Tibial artery (tissue), 4 donors: Measurements from ENCODE around the gene CCDC82.

Experiments used
- DNase-seq, 2 donors: peaks; one replicate each; pipeline ENCODE4 v3.0.0-alpha.2; 2019
- H3K27ac ChIP-seq, 2 donors: fragments of 200-600 bp; sonication (generic) in 1 of 2; 1 replicate in 1 of 2; 2 replicates in 1 of 2; pipeline ENCODE4 v1.5.1; 2018 to 2019; ENCODE audit warnings: mild to moderate bottlenecking in 1 of 2
- H3K27me3 ChIP-seq, 2 donors: fragments of 200-600 bp; sonication (generic) in 1 of 2; one replicate each; pipeline versions ENCODE4 v1.5.1 to v1.6.0; 2016 to 2019
- H3K36me3 ChIP-seq, 3 donors: fragments of 200-600 bp; sonication (generic) in 2 of 3; one replicate each; pipeline ENCODE4 v1.5.1; 2016 to 2019; ENCODE audit warnings: mild to moderate bottlenecking in 2 of 3
- H3K4me1 ChIP-seq, 4 donors: fragments of 200-600 bp; sonication (generic) in 2 of 4; 1 replicate in 3 of 4; 2 replicates in 1 of 4; pipeline ENCODE4 v1.5.1; 2016 to 2019
- H3K4me3 ChIP-seq, 2 donors: fragments of 200-600 bp; sonication (generic) in 1 of 2; 1 replicate in 1 of 2; 2 replicates in 1 of 2; pipeline ENCODE4 v1.5.1; 2018 to 2019; ENCODE audit warnings: mild to moderate bottlenecking in 2 of 2
- H3K9me3 ChIP-seq, 3 donors: fragments of 200-600 bp; sonication (generic) in 1 of 3; one replicate each; pipeline ENCODE4 v1.5.1; 2016 to 2019
- intact Hi-C: fragments of 100-400 bp; cut with DNase I; formaldehyde crosslinking; loops from one replicate; pipeline ENCODE4 v1.15.0; 2023; ENCODE audit warnings: low total_unique reads
- TF ChIP-seq, protein P1 (sequence below), 2 experiments: fragments of 200-600 bp in 1 of 2; fragments of 450-650 bp in 1 of 2; IDR thresholded peaks; one replicate each; pipeline ENCODE4 v1.5.1; 2017 to 2019; ENCODE audit warnings: antibody characterized with exemption in 2 of 2, mild to moderate bottlenecking in 1 of 2, moderate library complexity in 1 of 2

The CCDC82 gene

DNA sequence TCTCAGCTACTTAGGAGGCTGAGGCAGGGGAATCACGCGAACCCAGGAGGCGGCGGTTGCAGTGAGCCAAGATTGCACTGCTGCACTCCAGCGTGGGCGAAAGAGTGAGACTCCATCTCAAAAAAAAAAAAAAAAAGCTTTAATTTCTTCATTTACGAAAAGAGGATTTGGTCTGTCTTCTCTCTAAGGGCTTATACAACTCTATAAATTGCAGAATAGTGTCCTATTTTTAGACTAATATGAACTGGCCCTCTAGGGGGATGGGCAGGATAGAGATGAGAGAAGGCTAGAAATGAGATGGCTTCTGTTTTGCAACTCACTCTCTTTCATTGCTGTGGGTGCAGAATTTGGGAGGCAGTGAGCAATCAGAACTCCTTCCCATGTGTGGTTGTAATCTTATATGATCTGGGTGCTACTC, 58.0 kb downstream of the CCDC82 start:
- TF ChIP-seq, protein P1, sequence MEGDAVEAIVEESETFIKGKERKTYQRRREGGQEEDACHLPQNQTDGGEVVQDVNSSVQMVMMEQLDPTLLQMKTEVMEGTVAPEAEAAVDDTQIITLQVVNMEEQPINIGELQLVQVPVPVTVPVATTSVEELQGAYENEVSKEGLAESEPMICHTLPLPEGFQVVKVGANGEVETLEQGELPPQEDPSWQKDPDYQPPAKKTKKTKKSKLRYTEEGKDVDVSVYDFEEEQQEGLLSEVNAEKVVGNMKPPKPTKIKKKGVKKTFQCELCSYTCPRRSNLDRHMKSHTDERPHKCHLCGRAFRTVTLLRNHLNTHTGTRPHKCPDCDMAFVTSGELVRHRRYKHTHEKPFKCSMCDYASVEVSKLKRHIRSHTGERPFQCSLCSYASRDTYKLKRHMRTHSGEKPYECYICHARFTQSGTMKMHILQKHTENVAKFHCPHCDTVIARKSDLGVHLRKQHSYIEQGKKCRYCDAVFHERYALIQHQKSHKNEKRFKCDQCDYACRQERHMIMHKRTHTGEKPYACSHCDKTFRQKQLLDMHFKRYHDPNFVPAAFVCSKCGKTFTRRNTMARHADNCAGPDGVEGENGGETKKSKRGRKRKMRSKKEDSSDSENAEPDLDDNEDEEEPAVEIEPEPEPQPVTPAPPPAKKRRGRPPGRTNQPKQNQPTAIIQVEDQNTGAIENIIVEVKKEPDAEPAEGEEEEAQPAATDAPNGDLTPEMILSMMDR (IDR thresholded peaks at IDR 0.05) = no peak
- H3K4me1 ChIP-seq = peaks cover 0 to 84% (median 54%) of the 10 kb centered on the region in 4 donors
- H3K36me3 ChIP-seq = peaks cover 0 to 3% (median 0%) of the 10 kb centered on the region in 3 donors
- no peaks in the 10 kb centered on the region for H3K9me3 ChIP-seq
- H3K27me3 ChIP-seq = no peaks in the 10 kb centered on the region
- intact Hi-C loops = no loop called here
- no peak overlapping the region for H3K4me3 ChIP-seq
- no peak for DNase-seq
- H3K27ac ChIP-seq = peak overlapping the region; percentile 47

DNA sequence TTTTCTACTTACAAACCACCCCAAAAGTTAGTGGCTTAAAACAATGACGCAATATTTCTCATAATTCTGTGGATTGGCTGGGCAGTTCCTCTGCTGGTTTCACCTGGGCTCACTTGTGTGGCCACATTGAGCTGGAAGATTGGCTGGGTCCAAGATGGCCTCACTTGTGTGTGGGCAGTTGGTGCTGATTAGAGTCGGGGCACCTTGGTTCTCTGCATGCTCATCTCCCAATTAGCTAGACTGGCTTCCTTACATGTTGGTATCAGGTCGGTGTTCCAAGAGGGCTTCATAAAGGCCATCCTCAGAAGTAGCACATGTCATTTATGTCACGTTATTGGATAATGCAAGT, 59.2 kb downstream of the CCDC82 start:
- Histone ChIP-seq H3K27ac (peak overlapping the region; percentile 46 to 70), H3K4me3 (no peak overlapping the region)
- TF ChIP-seq, protein P1 (IDR thresholded peaks at IDR 0.05) = no peak

GRCh38 chr11:96329855-96330510, 59.7 kb downstream of the CCDC82 start:
- intact Hi-C loops = no loop called here
- H3K27me3 ChIP-seq = no peaks in the 10 kb centered on the region
- peaks cover 0 to 87% (median 56%) of the 10 kb centered on the region in 4 donors for H3K4me1 ChIP-seq
- H3K9me3 ChIP-seq = no peaks in the 10 kb centered on the region
- no peak for DNase-seq
- peak overlapping the region; percentile 46 to 70 for H3K27ac ChIP-seq
- peaks cover 0 to 3% (median 0%) of the 10 kb centered on the region in 3 donors for H3K36me3 ChIP-seq
- H3K4me3 ChIP-seq = no peak overlapping the region
- TF ChIP-seq, protein P1 (IDR thresholded peaks at IDR 0.05) = no peak

More for the DNA sequence above, 59.2 kb downstream of the CCDC82 start:
- Histone ChIP-seq H3K4me1 (peaks cover 0 to 86% (median 53%) of the 10 kb centered on the region in 4 donors), H3K27me3 (no peaks in the 10 kb centered on the region), H3K36me3 (peaks cover 0 to 3% (median 0%) of the 10 kb centered on the region in 3 donors), H3K9me3 (no peaks in the 10 kb centered on the region)
- DNase-seq = no peak
- intact Hi-C loops = no loop called here

GRCh38 chr11:96329419-96329818, 60.3 kb downstream of the CCDC82 start:
- H3K4me1 ChIP-seq = peaks cover 0 to 93% (median 59%) of the 10 kb centered on the region in 4 donors
- peak overlapping the region; percentile 46 to 70 for H3K27ac ChIP-seq
- TF ChIP-seq, protein P1 (IDR thresholded peaks at IDR 0.05) = no peak
- no peak for DNase-seq
- H3K4me3 ChIP-seq = no peak overlapping the region
- H3K27me3 ChIP-seq = no peaks in the 10 kb centered on the region
- H3K9me3 ChIP-seq = no peaks in the 10 kb centered on the region
- intact Hi-C loops = no loop called here
- H3K36me3 ChIP-seq = no peaks in the 10 kb centered on the region

DNA sequence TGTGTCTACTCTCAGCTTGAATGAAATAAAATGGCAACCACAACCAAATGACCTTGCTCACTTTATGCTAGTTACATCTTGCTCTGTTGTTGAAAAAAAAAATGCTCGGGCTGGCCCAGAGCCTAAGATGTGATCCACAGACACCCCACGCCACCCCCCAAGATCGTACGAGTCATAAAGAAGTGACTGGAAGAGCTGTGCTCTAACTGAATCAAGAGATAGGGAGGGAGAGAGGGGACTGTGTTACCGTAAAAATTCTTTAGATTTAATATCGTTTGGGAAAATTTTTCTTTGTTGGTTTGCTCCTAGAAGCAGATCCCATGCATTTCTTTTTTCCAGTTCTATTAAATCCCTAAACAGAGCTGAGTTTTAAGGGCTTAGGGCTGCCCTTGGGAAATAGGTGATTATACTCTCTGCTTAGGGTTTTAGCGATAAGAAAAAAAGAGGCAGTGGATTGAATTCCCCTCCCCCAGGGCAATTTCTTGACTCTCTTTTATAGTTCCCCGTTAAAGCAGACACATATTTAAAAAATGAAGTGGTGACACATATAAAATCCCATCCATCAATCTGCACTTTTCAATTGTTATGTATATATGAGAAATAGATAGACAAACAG, 61.2 kb downstream of the CCDC82 start:
- Histone ChIP-seq H3K4me3 (no peak overlapping the region), H3K4me1 (peaks cover 0 to 90% (median 60%) of the 10 kb centered on the region in 4 donors), H3K36me3 (no peaks in the 10 kb centered on the region), H3K9me3 (no peaks in the 10 kb centered on the region), H3K27ac (peak overlapping the region; percentile 46 to 70), H3K27me3 (no peaks in the 10 kb centered on the region)
- DNase-seq = no peak
- intact Hi-C loops = no loop called here
- TF ChIP-seq, protein P1 (IDR thresholded peaks at IDR 0.05) = no peak
